Naive thymus-derived CD4-positive, alpha-beta T cell (primary cell): Measurements from ENCODE around the gene PSENEN. TPM values are rescaled to one million over a fixed set of nuclear protein-coding genes. Genes with fewer than 3 reads are reported as not detected.

ENCODE experiments used
- ATAC-seq: fragments of 150-1000 bp; cut with Tn5 transposase; 2 replicates; pipeline ENCODE4 v1.10.0; 2021; ENCODE audit warnings: mild to moderate bottlenecking, moderate library complexity
- CTCF ChIA-PET: fragments of 350-600 bp; sonication (Branson Sonifier 250); formaldehyde crosslinking; loops from one replicate; lab custom pipeline; 2021; ENCODE audit warnings: antibody characterized with exemption; lab: Charles Lee
- POLR2A ChIA-PET: fragments of 350-600 bp; sonication (Branson Sonifier 250); formaldehyde crosslinking; loops from one replicate; lab custom pipeline; 2021; ENCODE audit warnings: antibody characterized with exemption, inconsistent platforms; lab: Charles Lee
- DNase-seq, 9 donors: peaks; one replicate each; pipeline versions ENCODE4 v3.0.0 to v3.0.0-alpha.2; 2020 to 2022; ENCODE audit warnings: mixed read lengths in 1 of 9
- H3K27ac ChIP-seq: one replicate; pipeline ENCODE4 v1.7.0; 2013; ENCODE audit warnings: mild to moderate bottlenecking, low read depth, low read length, moderate library complexity
- H3K27me3 ChIP-seq, 2 donors: one replicate each; pipeline ENCODE4 v1.7.0; 2013; ENCODE audit warnings: low read length in 2 of 2, mild to moderate bottlenecking in 2 of 2, moderate library complexity in 2 of 2; ENCODE audit not compliant: control insufficient read depth in 2 of 2, insufficient read depth in 2 of 2
- H3K36me3 ChIP-seq, 3 experiments: 1 replicate in 2 of 3; 2 replicates in 1 of 3; pipeline ENCODE4 v1.7.0; 2013; ENCODE audit warnings: low read length in 3 of 3, mild to moderate bottlenecking in 3 of 3, moderate library complexity in 1 of 3; ENCODE audit not compliant: insufficient read depth in 3 of 3, control insufficient read depth in 2 of 3
- H3K4me1 ChIP-seq, 2 donors: one replicate each; pipeline ENCODE4 v1.7.0; 2013; ENCODE audit warnings: low read length in 2 of 2, mild to moderate bottlenecking in 2 of 2, moderate library complexity in 1 of 2; ENCODE audit not compliant: control insufficient read depth in 2 of 2, insufficient read depth in 2 of 2
- H3K4me3 ChIP-seq: 2 replicates; pipeline ENCODE4 v1.7.0; 2013; ENCODE audit warnings: mild to moderate bottlenecking, low read length
- H3K9me3 ChIP-seq, 3 experiments: 1 replicate in 2 of 3; 2 replicates in 1 of 3; pipeline ENCODE4 v1.7.0; 2013; ENCODE audit warnings: low read length in 3 of 3; ENCODE audit not compliant: control insufficient read depth in 2 of 3
- H3K27ac Mint-ChIP-seq, 9 donors: one replicate each; pipeline ENCODE4 v1.8.0; 2020 to 2022; ENCODE audit warnings: mixed read lengths in 9 of 9, mild to moderate bottlenecking in 8 of 9, moderate library complexity in 5 of 9, inconsistent platforms in 2 of 9
- H3K27me3 Mint-ChIP-seq, 5 donors: one replicate each; pipeline ENCODE4 v1.8.0; 2021 to 2022; ENCODE audit warnings: mixed read lengths in 5 of 5, mild to moderate bottlenecking in 1 of 5
- H3K36me3 Mint-ChIP-seq, 5 donors: one replicate each; pipeline ENCODE4 v1.8.0; 2020 to 2022; ENCODE audit warnings: mixed read lengths in 5 of 5, mild to moderate bottlenecking in 3 of 5, inconsistent platforms in 1 of 5
- H3K4me1 Mint-ChIP-seq, 7 donors: one replicate each; pipeline ENCODE4 v1.8.0; 2020 to 2022; ENCODE audit warnings: mixed read lengths in 7 of 7, mild to moderate bottlenecking in 3 of 7, inconsistent platforms in 1 of 7
- H3K4me3 Mint-ChIP-seq, 10 donors: one replicate each; pipeline ENCODE4 v1.8.0; 2020 to 2022; ENCODE audit warnings: mild to moderate bottlenecking in 10 of 10, mixed read lengths in 10 of 10, moderate library complexity in 6 of 10, inconsistent platforms in 2 of 10
- H3K9me3 Mint-ChIP-seq, 11 donors: one replicate each; pipeline ENCODE4 v1.8.0; 2020 to 2022; ENCODE audit warnings: mixed read lengths in 11 of 11, mild to moderate bottlenecking in 4 of 11, inconsistent platforms in 1 of 11, moderate library complexity in 1 of 11
- intact Hi-C, 2 donors: fragments of 100-400 bp; cut with micrococcal nuclease; formaldehyde crosslinking; loops; one replicate each; pipeline ENCODE4 v1.15.1; 2023
- polyA plus RNA-seq, 2 donors: library from polyadenylated mRNA; unstranded; fragments of 300-500 nt; fragmentation: Illumina TruSeq; gene quantifications; one replicate each; pipeline ENCODE4 v1.2.3, GENCODE V29; 2021
- total RNA-seq, 6 experiments: library from RNA in 5 of 6; stranded (reverse) in 5 of 6; gene quantifications; 1 replicate in 5 of 6; 2 replicates in 1 of 6; pipeline ENCODE4 v1.2.3 and lab custom pipeline; 2021 to 2026

PSENEN gene
- total and polyA plus RNA-seq, 7 experiments from 2014 or later, result 20.4 to 79.1 (median 33.9) TPM

GRCh38 chr19:35730326-35730725 lies 15.1 kb upstream of the PSENEN start:
- no peak for ATAC-seq
- H3K27ac Mint-ChIP-seq, result peak overlapping the region in 3 of 9 donors; percentile 42 to 62 (median 62)
- H3K27ac ChIP-seq, result no peak overlapping the region
- intact Hi-C loops, result no loop called here
- H3K4me3 ChIP-seq, result no peak overlapping the region
- no peaks in the 10 kb centered on the region for H3K4me1 ChIP-seq
- peaks cover 12 to 98% (median 33%) of the 10 kb centered on the region in 3 experiments for H3K36me3 ChIP-seq
- no peaks in the 10 kb centered on the region for H3K9me3 ChIP-seq
- no peak overlapping the region for H3K4me3 Mint-ChIP-seq
- H3K36me3 Mint-ChIP-seq, result peaks cover 4 to 51% (median 16%) of the 10 kb centered on the region in 5 donors
- no peaks in the 10 kb centered on the region for H3K27me3 Mint-ChIP-seq
- DNase-seq, result no peak
- POLR2A ChIA-PET, result interaction anchor here (1.6 kb wide), 1 partner anchor 10 kb away, joined by 8 read pairs; no protein-coding TSS in a partner anchor
- peaks cover 0 to 21% (median 8%) of the 10 kb centered on the region in 7 donors for H3K4me1 Mint-ChIP-seq
- H3K27me3 ChIP-seq, result no peaks in the 10 kb centered on the region
- no peaks in the 10 kb centered on the region for H3K9me3 Mint-ChIP-seq
- CTCF ChIA-PET, result interaction anchor here (1.1 kb wide), 1 partner anchor 10 kb away, joined by 4 read pairs; no protein-coding TSS in a partner anchor

GRCh38 chr19:35731353-35731752 lies 14.1 kb upstream of the PSENEN start:
- no peak for ATAC-seq
- POLR2A ChIA-PET, result interaction anchor here (1.0 kb wide), 1 partner anchor 11 kb away, joined by 4 read pairs; the partner anchor contains the start of gene IGFLR1
- Histone ChIP-seq H3K4me3 (no peak overlapping the region), H3K4me1 (no peaks in the 10 kb centered on the region), H3K36me3 (peaks cover 2 to 94% (median 23%) of the 10 kb centered on the region in 3 experiments), H3K9me3 (no peaks in the 10 kb centered on the region), H3K27ac (no peak overlapping the region), H3K27me3 (no peaks in the 10 kb centered on the region)
- CTCF ChIA-PET, result no interaction called here
- intact Hi-C loops, result no loop called here
- no peak for DNase-seq
- Mint-ChIP-seq H3K9me3 (no peaks in the 10 kb centered on the region), H3K27ac (peak overlapping the region in 3 of 9 donors; percentile 10 to 62 (median 42)), H3K4me3 (no peak overlapping the region), H3K36me3 (peaks cover 6 to 44% (median 16%) of the 10 kb centered on the region in 5 donors), H3K27me3 (no peaks in the 10 kb centered on the region), H3K4me1 (peaks cover 3 to 28% (median 10%) of the 10 kb centered on the region in 7 donors)

- H3K36me3 ChIP-seq, result peaks cover 0 to 94% (median 22%) of the 10 kb centered on the region in 3 experiments
- POLR2A ChIA-PET, result interaction anchor here (1.0 to 1.4 kb wide), 2 partner anchors 10 to 13 kb away, joined by 4 read pairs; partner anchors contain the start of gene IGFLR1
Measured at GRCh38 chr19:35731779-35732405, 13.6 kb upstream of the PSENEN start.

GRCh38 chr19:35732540-35733179 lies 12.8 kb upstream of the PSENEN start:
- H3K9me3 Mint-ChIP-seq, result no peaks in the 10 kb centered on the region
- H3K36me3 ChIP-seq, result peaks cover 0 to 93% (median 14%) of the 10 kb centered on the region in 3 experiments
- no peak overlapping the region for H3K4me3 Mint-ChIP-seq
- H3K27me3 Mint-ChIP-seq, result no peaks in the 10 kb centered on the region
- no peak overlapping the region for H3K27ac ChIP-seq
- no peaks in the 10 kb centered on the region for H3K9me3 ChIP-seq
- ChIA-PET POLR2A (interaction anchor here (1.4 kb wide), 1 partner anchor 14 kb away, joined by 4 read pairs; no protein-coding TSS in a partner anchor), CTCF (no interaction called here)
- H3K4me1 Mint-ChIP-seq, result peaks cover 15 to 36% (median 23%) of the 10 kb centered on the region in 7 donors
- H3K4me1 ChIP-seq, result no peaks in the 10 kb centered on the region
- intact Hi-C loops, result no loop called here
- ATAC-seq (no peak), DNase-seq (no peak)
- H3K4me3 ChIP-seq, result no peak overlapping the region
- no peaks in the 10 kb centered on the region for H3K27me3 ChIP-seq
- peaks cover 6 to 38% (median 16%) of the 10 kb centered on the region in 5 donors for H3K36me3 Mint-ChIP-seq
- no peak overlapping the region for H3K27ac Mint-ChIP-seq

More at GRCh38 chr19:35731779-35732405, 13.6 kb upstream of the PSENEN start:
- H3K4me3 Mint-ChIP-seq, result no peak overlapping the region
- Histone ChIP-seq H3K27ac (no peak overlapping the region), H3K4me1 (no peaks in the 10 kb centered on the region), H3K9me3 (no peaks in the 10 kb centered on the region), H3K4me3 (no peak overlapping the region), H3K27me3 (no peaks in the 10 kb centered on the region)
- no peaks in the 10 kb centered on the region for H3K27me3 Mint-ChIP-seq
- H3K36me3 Mint-ChIP-seq, result peaks cover 6 to 39% (median 16%) of the 10 kb centered on the region in 5 donors
- no peak overlapping the region for H3K27ac Mint-ChIP-seq
- CTCF ChIA-PET, result no interaction called here
- ATAC-seq (no peak), DNase-seq (no peak)
- no peaks in the 10 kb centered on the region for H3K9me3 Mint-ChIP-seq
- intact Hi-C loops, result no loop called here
- H3K4me1 Mint-ChIP-seq, result peaks cover 8 to 31% (median 15%) of the 10 kb centered on the region in 7 donors

- no peak overlapping the region for H3K27ac ChIP-seq
- no peak overlapping the region for H3K4me3 Mint-ChIP-seq
- intact Hi-C loops, result no loop called here
- H3K9me3 ChIP-seq, result no peaks in the 10 kb centered on the region
- H3K36me3 Mint-ChIP-seq, result peaks cover 6 to 36% (median 16%) of the 10 kb centered on the region in 5 donors
- H3K27me3 ChIP-seq, result no peaks in the 10 kb centered on the region
- ChIA-PET POLR2A (interaction anchor here (0.7 to 1.4 kb wide), 3 partner anchors 11 to 15 kb away, joined by 3 to 4 read pairs (median 3); partner anchors contain the start of genes PSENEN and U2AF1L4), CTCF (no interaction called here)
- no peaks in the 10 kb centered on the region for H3K9me3 Mint-ChIP-seq
- ATAC-seq, result no peak
- peaks cover 4 to 93% (median 8%) of the 10 kb centered on the region in 3 experiments for H3K36me3 ChIP-seq
- peaks cover 16 to 38% (median 23%) of the 10 kb centered on the region in 7 donors for H3K4me1 Mint-ChIP-seq
- no peak for DNase-seq
- no peaks in the 10 kb centered on the region for H3K4me1 ChIP-seq
- no peak overlapping the region for H3K4me3 ChIP-seq
- H3K27me3 Mint-ChIP-seq, result no peaks in the 10 kb centered on the region
- H3K27ac Mint-ChIP-seq, result peak overlapping the region in 6 of 9 donors; percentile 28 to 81 (median 61)
Measured at GRCh38 chr19:35733180-35734125, 12.0 kb upstream of the PSENEN start.

GRCh38 chr19:35734273-35734672 lies 11.2 kb upstream of the PSENEN start:
- DNase-seq, result no peak
- peaks cover 4 to 93% (median 8%) of the 10 kb centered on the region in 3 experiments for H3K36me3 ChIP-seq
- Mint-ChIP-seq H3K4me1 (peaks cover 18 to 38% (median 30%) of the 10 kb centered on the region in 7 donors), H3K27ac (peak overlapping the region in 7 of 9 donors; percentile 42 to 81 (median 70)), H3K27me3 (no peaks in the 10 kb centered on the region), H3K9me3 (no peaks in the 10 kb centered on the region), H3K36me3 (peaks cover 6 to 36% (median 16%) of the 10 kb centered on the region in 5 donors), H3K4me3 (no peak overlapping the region)
- intact Hi-C loops, result no loop called here
- no peaks in the 10 kb centered on the region for H3K4me1 ChIP-seq
- H3K27ac ChIP-seq, result no peak overlapping the region
- ChIA-PET CTCF (no interaction called here), POLR2A (interaction anchor here (0.7 to 1.3 kb wide), 3 partner anchors 10 to 12 kb away, joined by 3 to 5 read pairs (median 3); partner anchors contain the start of genes PSENEN and U2AF1L4)
- H3K9me3 ChIP-seq, result no peaks in the 10 kb centered on the region
- no peak for ATAC-seq
- no peak overlapping the region for H3K4me3 ChIP-seq
- no peaks in the 10 kb centered on the region for H3K27me3 ChIP-seq
